ENCODE data around the gene DLG2.

- TF ChIP-seq CTCF (IDR thresholded peaks at IDR 0.05; ENCODE audit: low read length) (no peak), EZH2 (IDR thresholded peaks at IDR 0.05; ENCODE audit: borderline replicate concordance, low read length) (no peak)
Measured at GRCh38 chr11:84721561-84721961, 905.6 kb downstream of the DLG2 start.

All from OCI-LY1 (cell line).